ENCODE data around the gene CCNF. TPM values are rescaled to one million over a fixed set of nuclear protein-coding genes. Genes with fewer than 3 reads are reported as not detected.

The CCNF gene
- total and polyA plus RNA-seq, 2 of the 8 experiments (the other 6 are each of a cell fraction or from before 2014, with no cell fraction given): 15.4 to 54.3 TPM

DNA sequence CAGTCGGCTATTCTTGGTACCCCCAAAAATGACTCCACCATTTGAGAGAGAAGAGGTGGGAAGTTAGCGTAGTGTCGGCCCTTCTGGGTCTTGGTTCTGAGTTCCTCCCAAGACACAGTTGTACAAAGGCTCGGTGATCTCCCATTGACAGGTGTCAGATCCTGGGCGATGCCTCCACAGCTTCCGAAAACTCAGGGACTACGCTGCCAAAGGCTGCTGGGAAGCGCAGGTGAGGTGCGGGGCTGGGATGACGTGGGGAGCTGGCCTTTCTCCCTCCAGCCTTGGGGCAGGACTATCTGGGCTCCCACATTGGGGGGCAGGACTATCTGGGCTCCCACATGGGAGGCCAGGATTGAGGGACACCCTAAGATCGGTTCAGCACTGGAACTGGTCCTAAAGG is 10.4 kb downstream of the CCNF start:
- Histone ChIP-seq H3K14ac (ENCODE audit: insufficient read length) (no peak overlapping the region), H3K23me2 (ENCODE audit: low read depth, low read length) (no peaks in the 10 kb centered on the region), H3K4me2 (ENCODE audit: insufficient read depth in 1 of 2, low read depth in 2 of 2, low read length in 2 of 2) (no peak overlapping the region), H2BK20ac (ENCODE audit: low read length) (no peak overlapping the region), H2AK5ac (ENCODE audit: low read depth, low read length) (no peak overlapping the region), H3K18ac (ENCODE audit: extremely low read depth, low read length) (no peak overlapping the region), H4K20me1 (replicated peaks in 1 of 2; ENCODE audit: control insufficient read depth in 1 of 2, insufficient read depth in 2 of 2, low read length in 2 of 2) (peaks cover 6 to 8% of the 10 kb centered on the region in 2 experiments), H3K27me3 (replicated peaks in 1 of 4; ENCODE audit: control insufficient read depth in 3 of 4, extremely low read depth in 1 of 4, insufficient read depth in 3 of 4, low read length in 3 of 4) (no peaks in the 10 kb centered on the region), H2BK15ac (ENCODE audit: low read length) (no peak overlapping the region), H3K56ac (replicated peaks; ENCODE audit: insufficient read length, low read depth, low read length) (no peak overlapping the region), H3K4me1 (replicated peaks in 1 of 4; ENCODE audit: control insufficient read depth in 3 of 4, insufficient read depth in 4 of 4, low read length in 3 of 4) (no peaks in the 10 kb centered on the region), H3K36me3 (ENCODE audit: control insufficient read depth in 2 of 4, insufficient read depth in 4 of 4, low read length in 3 of 4) (peaks cover 26 to 66% (median 50%) of the 10 kb centered on the region in 4 experiments), H2BK120ac (replicated peaks; ENCODE audit: low read depth, low read length) (no peak overlapping the region), H3K23ac (ENCODE audit: insufficient read length) (no peak overlapping the region), H4K8ac (ENCODE audit: extremely low read depth, insufficient read depth, low read length) (no peak overlapping the region), H2AFZ (ENCODE audit: low read length) (no peak overlapping the region), H3K27ac (ENCODE audit: low read depth, low read length) (no peak overlapping the region), H3K79me1 (ENCODE audit: low read depth, low read length) (no peaks in the 10 kb centered on the region), H3K4ac (replicated peaks; ENCODE audit: insufficient read length, low read depth, low read length) (no peak overlapping the region), H3K79me2 (ENCODE audit: control insufficient read depth in 1 of 2, insufficient read depth in 2 of 2, low read length in 2 of 2) (no peaks in the 10 kb centered on the region), H4K5ac (ENCODE audit: insufficient read length, low read depth, low read length) (no peak overlapping the region), H4K91ac (replicated peaks; ENCODE audit: insufficient read length, low read length) (no peak overlapping the region), H2BK12ac (ENCODE audit: low read depth, low read length) (no peak overlapping the region), H2BK5ac (ENCODE audit: low read depth, low read length) (no peak overlapping the region), H3K4me3 (ENCODE audit: extremely low read depth in 1 of 4, insufficient read depth in 2 of 4, low read depth in 3 of 4, low read length in 4 of 4) (no peak overlapping the region), H3K9ac (replicated peaks in 1 of 4; ENCODE audit: extremely low read depth in 1 of 4, low read depth in 3 of 4, low read length in 3 of 4) (no peak overlapping the region), H3K9me3 (ENCODE audit: insufficient read depth in 2 of 2, low read depth in 1 of 2, low read length in 1 of 2) (no peaks in the 10 kb centered on the region)
- no peak for FAIRE-seq
- TF ChIP-seq CBX8 (IDR thresholded peaks at IDR 0.05; ENCODE audit: borderline replicate concordance, low read depth, low read length) (no peak), SIN3A (conservative IDR thresholded peaks at IDR 0.05 in 1 of 2, IDR thresholded peaks at IDR 0.05 in 1 of 2; ENCODE audit: low read depth in 1 of 2, low read length in 2 of 2) (no peak), SRF (IDR thresholded peaks at IDR 0.05; ENCODE audit: low read depth, low read length) (no peak), RNF2 (IDR thresholded peaks at IDR 0.05; ENCODE audit: borderline replicate concordance, low read depth, low read length, missing control alignments, poor library complexity, severe bottlenecking) (no peak), HDAC6 (IDR thresholded peaks at IDR 0.05; ENCODE audit: low read depth, low read length) (no peak), EGR1 (IDR thresholded peaks at IDR 0.05; ENCODE audit: borderline replicate concordance, low read depth, low read length) (no peak), CBX5 (IDR thresholded peaks at IDR 0.05; ENCODE audit: low read depth, low read length) (no peak), NANOG (IDR thresholded peaks at IDR 0.05; ENCODE audit: insufficient read depth, low read depth, low read length, poor library complexity, severe bottlenecking) (no peak)
- TF ChIP-seq, protein P1, sequence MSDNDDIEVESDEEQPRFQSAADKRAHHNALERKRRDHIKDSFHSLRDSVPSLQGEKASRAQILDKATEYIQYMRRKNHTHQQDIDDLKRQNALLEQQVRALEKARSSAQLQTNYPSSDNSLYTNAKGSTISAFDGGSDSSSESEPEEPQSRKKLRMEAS (IDR thresholded peaks at IDR 0.05): no peak
- ChIA-PET CTCF (ENCODE audit: partially characterized antibody) (interaction anchor here (0.9 to 2.0 kb wide), 7 partner anchors 9 to 90 kb away, joined by 3 to 8 read pairs (median 4); no protein-coding TSS in a partner anchor), POLR2A (ENCODE audit: partially characterized antibody) (interaction anchor here (1.1 to 1.3 kb wide), 4 partner anchors 9 to 68 kb away, joined by 3 to 6 read pairs (median 3); no protein-coding TSS in a partner anchor)
- WGBS, 2 experiments (ENCODE audit: extremely low coverage in 1 of 2, insufficient coverage in 1 of 2, insufficient read length in 1 of 2, insufficient replicate concordance in 2 of 2, low coverage in 1 of 2, low lambda C conversion rate in 2 of 2, missing lambda C conversion rate in 1 of 2): 98% methylated on average over 9 of the region's 11 CpGs; no CpG with 5 or more reads in 1 of the 2 experiments
- DNase-seq (ENCODE audit: low read depth in 1 of 2, low spot score in 2 of 2): no peak
